CD8-positive, alpha-beta memory T cell (primary cell): ENCODE results near the gene FRMD4B. TPM values are rescaled to one million over a fixed set of nuclear protein-coding genes. Genes with fewer than 3 reads are reported as not detected.

Experiments
- CTCF ChIA-PET: fragments of 350-600 bp; sonication (Branson Sonifier 250); formaldehyde crosslinking; loops from one replicate; lab custom pipeline; 2021; ENCODE audit warnings: antibody characterized with exemption; lab: Charles Lee
- POLR2A ChIA-PET: fragments of 350-600 bp; sonication (Branson Sonifier 250); formaldehyde crosslinking; loops from one replicate; lab custom pipeline; 2021; ENCODE audit warnings: antibody characterized with exemption; lab: Charles Lee
- DNase-seq, 5 donors: peaks; one replicate each; pipeline versions ENCODE4 v3.0.0 to v3.0.0-alpha.2; 2020 to 2022; ENCODE audit warnings: mixed read lengths in 1 of 5
- H3K27ac ChIP-seq: one replicate; pipeline ENCODE4 v1.7.0; 2013; ENCODE audit warnings: low read depth, mild to moderate bottlenecking, low read length, moderate library complexity
- H3K27me3 ChIP-seq: 2 replicates; pipeline ENCODE4 v1.7.0; 2013; ENCODE audit warnings: low read length, mild to moderate bottlenecking; ENCODE audit not compliant: insufficient read depth, poor library complexity, severe bottlenecking
- H3K36me3 ChIP-seq: 2 replicates; pipeline ENCODE4 v1.7.0; 2013; ENCODE audit warnings: mild to moderate bottlenecking, low read length, moderate library complexity; ENCODE audit not compliant: insufficient read depth
- H3K4me1 ChIP-seq: 2 replicates; pipeline ENCODE4 v1.7.0; 2013; ENCODE audit warnings: mild to moderate bottlenecking, low read length, moderate library complexity; ENCODE audit not compliant: insufficient read depth
- H3K4me3 ChIP-seq: 2 replicates; pipeline ENCODE4 v1.7.0; 2013; ENCODE audit warnings: mild to moderate bottlenecking, low read length
- H3K9me3 ChIP-seq: 2 replicates; pipeline ENCODE4 v1.7.0; 2013; ENCODE audit warnings: mild to moderate bottlenecking, low read length
- H3K27ac Mint-ChIP-seq, 8 donors: one replicate each; pipeline ENCODE4 v1.8.0; 2020 to 2021; ENCODE audit warnings: mixed read lengths in 8 of 8, mild to moderate bottlenecking in 6 of 8, inconsistent platforms in 3 of 8, moderate library complexity in 3 of 8
- H3K27me3 Mint-ChIP-seq, 2 donors: one replicate each; pipeline ENCODE4 v1.8.0; 2020 to 2021; ENCODE audit warnings: mixed read lengths in 2 of 2, mild to moderate bottlenecking in 1 of 2, moderate library complexity in 1 of 2
- H3K36me3 Mint-ChIP-seq, 3 donors: one replicate each; pipeline ENCODE4 v1.8.0; 2020 to 2021; ENCODE audit warnings: mixed read lengths in 3 of 3, inconsistent platforms in 1 of 3, mild to moderate bottlenecking in 1 of 3
- H3K4me1 Mint-ChIP-seq, 3 donors: one replicate each; pipeline ENCODE4 v1.8.0; 2020 to 2021; ENCODE audit warnings: mixed read lengths in 3 of 3, inconsistent platforms in 1 of 3, mild to moderate bottlenecking in 1 of 3
- H3K4me3 Mint-ChIP-seq, 7 donors: one replicate each; pipeline ENCODE4 v1.8.0; 2020 to 2021; ENCODE audit warnings: mixed read lengths in 7 of 7, mild to moderate bottlenecking in 6 of 7, moderate library complexity in 4 of 7, inconsistent platforms in 2 of 7
- H3K9me3 Mint-ChIP-seq, 5 donors: one replicate each; pipeline ENCODE4 v1.8.0; 2020 to 2022; ENCODE audit warnings: mixed read lengths in 5 of 5, mild to moderate bottlenecking in 3 of 5, moderate library complexity in 2 of 5, inconsistent platforms in 1 of 5
- polyA plus RNA-seq: library from polyadenylated mRNA; unstranded; fragments of 300-500 nt; fragmentation: Illumina TruSeq; gene quantifications from one replicate; pipeline ENCODE4 v1.2.3, GENCODE V29; 2021
- total RNA-seq, 2 experiments: library from RNA; stranded (reverse); gene quantifications; one replicate each; pipeline ENCODE4 v1.2.3, GENCODE V29; 2021

Gene FRMD4B
- total and polyA plus RNA-seq, 3 experiments from 2014 or later, result 3.0 to 41.1 (median 40.3) TPM

- no peaks in the 10 kb centered on the region for H3K9me3 ChIP-seq
- DNase-seq, result no peak
- no peak overlapping the region for H3K4me3 ChIP-seq
- H3K27ac ChIP-seq, result no peak overlapping the region
- H3K36me3 ChIP-seq, result no peaks in the 10 kb centered on the region
- H3K9me3 Mint-ChIP-seq, result no peaks in the 10 kb centered on the region
- POLR2A ChIA-PET, result no interaction called here
- CTCF ChIA-PET, result interaction anchor here (0.9 to 1.4 kb wide), 3 partner anchors 14 to 24 kb away, joined by 3 to 4 read pairs (median 3); no protein-coding TSS in a partner anchor
- H3K4me3 Mint-ChIP-seq, result no peak overlapping the region
- no peak overlapping the region for H3K27ac Mint-ChIP-seq
- H3K27me3 Mint-ChIP-seq, result peaks cover 1 to 3% of the 10 kb centered on the region in 2 donors
- H3K4me1 Mint-ChIP-seq, result no peaks in the 10 kb centered on the region
- no peaks in the 10 kb centered on the region for H3K27me3 ChIP-seq
- H3K4me1 ChIP-seq, result no peaks in the 10 kb centered on the region
- H3K36me3 Mint-ChIP-seq, result no peaks in the 10 kb centered on the region
Observed at GRCh38 chr3:69144631-69145245, 241.2 kb downstream of the FRMD4B start.

- Histone ChIP-seq H3K36me3 (no peaks in the 10 kb centered on the region), H3K9me3 (no peaks in the 10 kb centered on the region), H3K27me3 (no peaks in the 10 kb centered on the region), H3K27ac (no peak overlapping the region), H3K4me1 (no peaks in the 10 kb centered on the region), H3K4me3 (no peak overlapping the region)
- Mint-ChIP-seq H3K4me3 (no peak overlapping the region), H3K4me1 (no peaks in the 10 kb centered on the region), H3K27ac (no peak overlapping the region), H3K27me3 (peaks cover 3 to 8% of the 10 kb centered on the region in 2 donors), H3K9me3 (no peaks in the 10 kb centered on the region), H3K36me3 (no peaks in the 10 kb centered on the region)
- ChIA-PET CTCF (interaction anchor here (1.4 kb wide), 1 partner anchor 23 kb away, joined by 4 read pairs; no protein-coding TSS in a partner anchor), POLR2A (no interaction called here)
- no peak for DNase-seq
Observed at GRCh38 chr3:69143612-69144011, 242.3 kb downstream of the FRMD4B start.

GRCh38 chr3:69142797-69143454 lies 243.0 kb downstream of the FRMD4B start:
- H3K27me3 ChIP-seq, result no peaks in the 10 kb centered on the region
- CTCF ChIA-PET, result no interaction called here
- Mint-ChIP-seq H3K27ac (peak overlapping the region in 1 of 8 donors; percentile 42), H3K4me3 (no peak overlapping the region), H3K36me3 (no peaks in the 10 kb centered on the region), H3K27me3 (peaks cover 5 to 8% of the 10 kb centered on the region in 2 donors), H3K4me1 (no peaks in the 10 kb centered on the region), H3K9me3 (no peaks in the 10 kb centered on the region)
- H3K4me1 ChIP-seq, result no peaks in the 10 kb centered on the region
- no peaks in the 10 kb centered on the region for H3K36me3 ChIP-seq
- DNase-seq, result no peak
- no peak overlapping the region for H3K4me3 ChIP-seq
- no peak overlapping the region for H3K27ac ChIP-seq
- H3K9me3 ChIP-seq, result no peaks in the 10 kb centered on the region
- POLR2A ChIA-PET, result no interaction called here

- ChIA-PET POLR2A (no interaction called here), CTCF (no interaction called here)
- no peak for DNase-seq
- Mint-ChIP-seq H3K36me3 (no peaks in the 10 kb centered on the region), H3K9me3 (no peaks in the 10 kb centered on the region), H3K27me3 (peaks cover 5 to 8% of the 10 kb centered on the region in 2 donors), H3K4me1 (no peaks in the 10 kb centered on the region), H3K27ac (no peak overlapping the region), H3K4me3 (no peak overlapping the region)
- no peak overlapping the region for H3K4me3 ChIP-seq
- H3K4me1 ChIP-seq, result no peaks in the 10 kb centered on the region
- H3K36me3 ChIP-seq, result no peaks in the 10 kb centered on the region
- H3K27ac ChIP-seq, result no peak overlapping the region
- no peaks in the 10 kb centered on the region for H3K27me3 ChIP-seq
- H3K9me3 ChIP-seq, result no peaks in the 10 kb centered on the region
Observed at GRCh38 chr3:69142090-69142489, 243.8 kb downstream of the FRMD4B start.

- no peaks in the 10 kb centered on the region for H3K27me3 ChIP-seq
- ChIA-PET POLR2A (no interaction called here), CTCF (no interaction called here)
- no peak for DNase-seq
- Mint-ChIP-seq H3K27ac (no peak overlapping the region), H3K4me1 (no peaks in the 10 kb centered on the region), H3K27me3 (peaks cover 5 to 8% of the 10 kb centered on the region in 2 donors), H3K4me3 (no peak overlapping the region), H3K9me3 (no peaks in the 10 kb centered on the region), H3K36me3 (no peaks in the 10 kb centered on the region)
- no peak overlapping the region for H3K27ac ChIP-seq
- no peaks in the 10 kb centered on the region for H3K4me1 ChIP-seq
- H3K9me3 ChIP-seq, result no peaks in the 10 kb centered on the region
- no peaks in the 10 kb centered on the region for H3K36me3 ChIP-seq
- no peak overlapping the region for H3K4me3 ChIP-seq
Observed at GRCh38 chr3:69141313-69141712, 244.6 kb downstream of the FRMD4B start.

GRCh38 chr3:69137412-69137811 lies 248.5 kb downstream of the FRMD4B start:
- Mint-ChIP-seq H3K4me1 (no peaks in the 10 kb centered on the region), H3K9me3 (no peaks in the 10 kb centered on the region), H3K27me3 (peaks cover 4 to 5% of the 10 kb centered on the region in 2 donors), H3K4me3 (no peak overlapping the region), H3K36me3 (peaks cover 0 to 4% (median 0%) of the 10 kb centered on the region in 3 donors), H3K27ac (no peak overlapping the region)
- ChIA-PET CTCF (interaction anchor here (2.2 kb wide), 1 partner anchor 16 kb away, joined by 7 read pairs; no protein-coding TSS in a partner anchor), POLR2A (no interaction called here)
- Histone ChIP-seq H3K4me3 (no peak overlapping the region), H3K27ac (no peak overlapping the region), H3K36me3 (no peaks in the 10 kb centered on the region), H3K27me3 (no peaks in the 10 kb centered on the region), H3K9me3 (no peaks in the 10 kb centered on the region), H3K4me1 (no peaks in the 10 kb centered on the region)
- no peak for DNase-seq

- no peak overlapping the region for H3K27ac ChIP-seq
- Mint-ChIP-seq H3K4me3 (no peak overlapping the region), H3K4me1 (no peaks in the 10 kb centered on the region), H3K9me3 (no peaks in the 10 kb centered on the region), H3K36me3 (peaks cover 0 to 4% (median 0%) of the 10 kb centered on the region in 3 donors), H3K27ac (no peak overlapping the region), H3K27me3 (peaks cover 4 to 5% of the 10 kb centered on the region in 2 donors)
- ChIA-PET POLR2A (no interaction called here), CTCF (interaction anchor here (2.2 kb wide), 1 partner anchor 16 kb away, joined by 7 read pairs; no protein-coding TSS in a partner anchor)
- no peaks in the 10 kb centered on the region for H3K4me1 ChIP-seq
- H3K9me3 ChIP-seq, result no peaks in the 10 kb centered on the region
- H3K36me3 ChIP-seq, result no peaks in the 10 kb centered on the region
- H3K4me3 ChIP-seq, result no peak overlapping the region
- DNase-seq, result no peak
- H3K27me3 ChIP-seq, result no peaks in the 10 kb centered on the region
Observed at GRCh38 chr3:69137005-69137404, 248.9 kb downstream of the FRMD4B start.

GRCh38 chr3:69130689-69131088 lies 255.2 kb downstream of the FRMD4B start:
- POLR2A ChIA-PET, result no interaction called here
- CTCF ChIA-PET, result interaction anchor here (0.7 kb wide), 2 partner anchors 9 to 125 kb away, joined by 3 to 4 read pairs; no protein-coding TSS in a partner anchor
- Histone ChIP-seq H3K36me3 (no peaks in the 10 kb centered on the region), H3K4me3 (no peak overlapping the region), H3K27me3 (no peaks in the 10 kb centered on the region), H3K4me1 (no peaks in the 10 kb centered on the region), H3K27ac (no peak overlapping the region), H3K9me3 (no peaks in the 10 kb centered on the region)
- Mint-ChIP-seq H3K4me1 (no peaks in the 10 kb centered on the region), H3K36me3 (peaks cover 0 to 4% (median 0%) of the 10 kb centered on the region in 3 donors), H3K9me3 (no peaks in the 10 kb centered on the region), H3K27ac (no peak overlapping the region), H3K4me3 (no peak overlapping the region), H3K27me3 (no peaks in the 10 kb centered on the region)
- no peak for DNase-seq
